MM.1S (cell line): ENCODE data around the gene PSORS1C2.

Source experiments
- DNase-seq: peaks from one replicate; pipeline ENCODE4 v3.0.0-alpha.2; 2015
- H2AFZ ChIP-seq: fragments of 300-600 bp; sonication (generic); 2 replicates; pipeline ENCODE4 v1.6.0; 2016; ENCODE audit warnings: antibody characterized with exemption, low read length
- H3F3A ChIP-seq: fragments of 300-600 bp; sonication (generic); 2 replicates; pipeline ENCODE4 v1.6.1; 2016; ENCODE audit warnings: mild to moderate bottlenecking, antibody characterized with exemption, low read length, moderate library complexity, mixed read lengths; ENCODE audit not compliant: insufficient read depth
- H3K27ac ChIP-seq: fragments of 300-600 bp; sonication (generic); 2 replicates; pipeline ENCODE4 v1.5.1; 2016; ENCODE audit warnings: mild to moderate bottlenecking, low read length
- H3K27me3 ChIP-seq: fragments of 300-600 bp; sonication (generic); replicated peaks from 2 replicates; pipeline ENCODE4 v1.6.0; 2016; ENCODE audit warnings: low read length; ENCODE audit not compliant: insufficient read depth
- H3K36me3 ChIP-seq: fragments of 300-600 bp; sonication (generic); replicated peaks from 2 replicates; pipeline ENCODE4 v1.6.1; 2016; ENCODE audit warnings: mild to moderate bottlenecking, low read length, mixed read lengths; ENCODE audit not compliant: insufficient read depth
- H3K4me1 ChIP-seq: fragments of 300-600 bp; sonication (generic); 2 replicates; pipeline ENCODE4 v1.6.1; 2016; ENCODE audit warnings: low read length, mixed read lengths
- H3K4me2 ChIP-seq: fragments of 300-600 bp; sonication (generic); 2 replicates; pipeline ENCODE4 v1.6.0; 2016; ENCODE audit warnings: low read depth, low read length
- H3K4me3 ChIP-seq: fragments of 300-600 bp; sonication (generic); 2 replicates; pipeline ENCODE4 v1.5.1; 2016; ENCODE audit warnings: low read length, mixed read lengths
- H3K79me2 ChIP-seq: fragments of 300-600 bp; sonication (generic); 2 replicates; pipeline ENCODE4 v1.6.1; 2016; ENCODE audit warnings: mixed run types, low read length, mixed read lengths
- H3K9ac ChIP-seq: fragments of 300-600 bp; sonication (generic); 2 replicates; pipeline ENCODE4 v1.6.1; 2016; ENCODE audit warnings: low read length, mixed read lengths
- H3K9me2 ChIP-seq: fragments of 300-600 bp; sonication (generic); replicated peaks from 2 replicates; pipeline ENCODE4 v1.6.1; 2016; ENCODE audit warnings: mild to moderate bottlenecking, low read length, mixed read lengths; ENCODE audit not compliant: insufficient read depth
- H3K9me3 ChIP-seq: fragments of 300-600 bp; sonication (generic); replicated peaks from 2 replicates; pipeline ENCODE4 v1.6.1; 2016; ENCODE audit warnings: mild to moderate bottlenecking, low read length, mixed read lengths; ENCODE audit not compliant: insufficient read depth
- H4K20me1 ChIP-seq: fragments of 300-600 bp; sonication (generic); 2 replicates; pipeline ENCODE4 v1.6.1; 2016; ENCODE audit warnings: mild to moderate bottlenecking, low read length, moderate library complexity, mixed read lengths; ENCODE audit not compliant: insufficient read depth
- EZH2 ChIP-seq: fragments of 300-600 bp; sonication (generic); optimal IDR thresholded peaks from 2 replicates; pipeline ENCODE3; 2017; ENCODE audit warnings: low read depth, mild to moderate bottlenecking, antibody characterized with exemption, low read length, mixed read lengths
- EZH2phosphoT487 ChIP-seq: fragments of 300-600 bp; sonication (generic); IDR thresholded peaks from 2 replicates; pipeline ENCODE4 v1.6.1; 2018; ENCODE audit warnings: antibody characterized with exemption, low read length
- TF ChIP-seq, protein P1 (sequence below): fragments of 300-600 bp; sonication (generic); IDR thresholded peaks from 2 replicates; pipeline ENCODE4 v1.5.1; 2016; ENCODE audit warnings: antibody characterized with exemption, low read length, mixed read lengths

PSORS1C2 gene

GRCh38 chr6:31178143-31179041 lies 39.5 kb upstream of the PSORS1C2 start:
- Histone ChIP-seq H3K36me3 (no peaks in the 10 kb centered on the region), H3K27me3 (no peaks in the 10 kb centered on the region), H3K4me3 (no peak overlapping the region), H3K4me1 (no peaks in the 10 kb centered on the region), H3K27ac (no peak overlapping the region), H3F3A (no peaks in the 10 kb centered on the region), H3K79me2 (0 out of 2 replicates have a peak, but pooled peaks cover 4% of the 10 kb centered on the region), H3K9me2 (no peaks in the 10 kb centered on the region), H2AFZ (no peak overlapping the region), H3K9me3 (no peaks in the 10 kb centered on the region), H3K9ac (no peak overlapping the region), H4K20me1 (no peaks in the 10 kb centered on the region), H3K4me2 (no peak overlapping the region)
- DNase-seq: no peak
- TF ChIP-seq EZH2 (no peak), EZH2phosphoT487 (no peak)
- TF ChIP-seq, protein P1, sequence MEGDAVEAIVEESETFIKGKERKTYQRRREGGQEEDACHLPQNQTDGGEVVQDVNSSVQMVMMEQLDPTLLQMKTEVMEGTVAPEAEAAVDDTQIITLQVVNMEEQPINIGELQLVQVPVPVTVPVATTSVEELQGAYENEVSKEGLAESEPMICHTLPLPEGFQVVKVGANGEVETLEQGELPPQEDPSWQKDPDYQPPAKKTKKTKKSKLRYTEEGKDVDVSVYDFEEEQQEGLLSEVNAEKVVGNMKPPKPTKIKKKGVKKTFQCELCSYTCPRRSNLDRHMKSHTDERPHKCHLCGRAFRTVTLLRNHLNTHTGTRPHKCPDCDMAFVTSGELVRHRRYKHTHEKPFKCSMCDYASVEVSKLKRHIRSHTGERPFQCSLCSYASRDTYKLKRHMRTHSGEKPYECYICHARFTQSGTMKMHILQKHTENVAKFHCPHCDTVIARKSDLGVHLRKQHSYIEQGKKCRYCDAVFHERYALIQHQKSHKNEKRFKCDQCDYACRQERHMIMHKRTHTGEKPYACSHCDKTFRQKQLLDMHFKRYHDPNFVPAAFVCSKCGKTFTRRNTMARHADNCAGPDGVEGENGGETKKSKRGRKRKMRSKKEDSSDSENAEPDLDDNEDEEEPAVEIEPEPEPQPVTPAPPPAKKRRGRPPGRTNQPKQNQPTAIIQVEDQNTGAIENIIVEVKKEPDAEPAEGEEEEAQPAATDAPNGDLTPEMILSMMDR: no peak

DNA sequence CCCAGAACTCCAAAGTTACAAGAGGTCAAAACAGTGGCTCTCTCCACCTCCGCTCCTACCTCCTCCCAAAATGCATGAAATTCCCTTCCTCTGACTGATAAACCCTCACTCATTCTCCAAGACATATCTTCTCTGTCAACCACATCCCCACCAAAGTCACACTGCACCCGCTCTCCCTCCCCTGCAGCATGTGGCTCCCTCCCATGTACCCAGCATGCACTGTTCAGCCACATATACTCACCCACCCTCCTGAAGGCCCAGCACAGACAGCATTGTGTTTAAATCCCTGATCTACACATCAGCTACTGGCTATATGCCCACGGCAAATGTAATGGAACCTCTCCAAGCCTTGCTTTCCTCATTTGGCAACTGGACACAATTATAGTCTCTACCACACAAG lies 37.1 kb upstream of the PSORS1C2 start:
- H4K20me1 ChIP-seq: no peaks in the 10 kb centered on the region
- no peak overlapping the region for H3K4me3 ChIP-seq
- H3K27me3 ChIP-seq: no peaks in the 10 kb centered on the region
- no peaks in the 10 kb centered on the region for H3K36me3 ChIP-seq
- H3K27ac ChIP-seq: no peak overlapping the region
- H3K4me2 ChIP-seq: no peak overlapping the region
- 0 out of 2 replicates have a peak, but pooled peaks cover 4% of the 10 kb centered on the region for H3K79me2 ChIP-seq
- TF ChIP-seq EZH2phosphoT487: no peak
- TF ChIP-seq, protein P1: no peak
- no peak for TF ChIP-seq EZH2
- H3K9ac ChIP-seq: no peak overlapping the region
- no peaks in the 10 kb centered on the region for H3F3A ChIP-seq
- no peak overlapping the region for H2AFZ ChIP-seq
- no peaks in the 10 kb centered on the region for H3K9me2 ChIP-seq
- H3K9me3 ChIP-seq: no peaks in the 10 kb centered on the region
- no peaks in the 10 kb centered on the region for H3K4me1 ChIP-seq
- no peak for DNase-seq

DNA sequence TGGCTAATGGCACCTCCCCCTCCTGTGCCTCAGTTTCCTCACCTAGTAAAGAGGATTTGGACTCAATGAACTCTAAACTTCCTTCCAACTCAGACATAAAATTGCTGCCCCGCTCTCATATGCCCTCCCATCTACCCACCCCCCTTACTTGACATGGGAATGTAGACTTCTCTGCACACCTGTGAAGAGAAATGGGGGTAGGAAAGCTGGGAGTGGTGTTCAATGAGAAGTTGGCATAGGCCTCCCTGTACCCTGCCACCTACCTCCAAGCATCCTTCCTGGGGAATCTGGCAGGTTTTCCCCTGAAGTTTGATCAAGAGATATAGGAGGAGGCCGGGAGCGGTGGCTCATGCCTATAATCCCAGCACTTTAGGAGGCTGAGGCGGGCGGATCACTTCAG lies 35.5 kb upstream of the PSORS1C2 start:
- H3K27me3 ChIP-seq: no peaks in the 10 kb centered on the region
- H3K9ac ChIP-seq: no peak overlapping the region
- no peak overlapping the region for H3K4me2 ChIP-seq
- H3F3A ChIP-seq: no peaks in the 10 kb centered on the region
- H3K9me2 ChIP-seq: no peaks in the 10 kb centered on the region
- H3K4me3 ChIP-seq: no peak overlapping the region
- H3K4me1 ChIP-seq: no peaks in the 10 kb centered on the region
- no peaks in the 10 kb centered on the region for H3K36me3 ChIP-seq
- no peaks in the 10 kb centered on the region for H3K9me3 ChIP-seq
- TF ChIP-seq, protein P1: no peak
- TF ChIP-seq EZH2phosphoT487: no peak
- no peak for TF ChIP-seq EZH2
- no peak overlapping the region for H3K27ac ChIP-seq
- no peaks in the 10 kb centered on the region for H4K20me1 ChIP-seq
- DNase-seq: no peak
- H3K79me2 ChIP-seq: no peaks in the 10 kb centered on the region
- H2AFZ ChIP-seq: no peak overlapping the region
